GM19193 (cell line): ENCODE measurements around the gene CYSRT1.

Experiments used
- POLR2A ChIP-seq: IDR thresholded peaks from 4 replicates; pipeline ENCODE4 v1.6.1; 2011; ENCODE audit not compliant: insufficient read depth, insufficient read length; ENCODE audit errors: extremely low read depth

CYSRT1 gene

GRCh38 chr9:137224830-137225694, at the start of gene CYSRT1:
TSS of gene CYSRT1 (plus strand) at chr9:137225174. CDS start at chr9:137225622, 448 bp downstream.
- no peak for TF ChIP-seq POLR2A

GRCh38 chr9:137175345-137175961, 49.5 kb upstream of the CYSRT1 start:
- TF ChIP-seq POLR2A = no peak

- TF ChIP-seq POLR2A = peak; percentile 31
Measured at GRCh38 chr9:137176302-137177182, 48.4 kb upstream of the CYSRT1 start.

GRCh38 chr9:137178201-137178938, 46.6 kb upstream of the CYSRT1 start:
- TF ChIP-seq POLR2A = no peak

- TF ChIP-seq POLR2A = no peak
Measured at GRCh38 chr9:137178939-137179630, 45.9 kb upstream of the CYSRT1 start.

- no peak for TF ChIP-seq POLR2A
Measured at GRCh38 chr9:137179761-137180160, 45.2 kb upstream of the CYSRT1 start.

GRCh38 chr9:137180491-137180890, 44.5 kb upstream of the CYSRT1 start:
- no peak for TF ChIP-seq POLR2A

- TF ChIP-seq POLR2A = no peak
Measured at GRCh38 chr9:137181680-137182079, 43.3 kb upstream of the CYSRT1 start.

GRCh38 chr9:137182836-137183235, 42.1 kb upstream of the CYSRT1 start:
- no peak for TF ChIP-seq POLR2A

- no peak for TF ChIP-seq POLR2A
Measured at GRCh38 chr9:137183980-137184595, 40.9 kb upstream of the CYSRT1 start.

- no peak for TF ChIP-seq POLR2A
Measured at GRCh38 chr9:137184881-137185660, 39.9 kb upstream of the CYSRT1 start.

GRCh38 chr9:137185921-137186320, 39.1 kb upstream of the CYSRT1 start:
- no peak for TF ChIP-seq POLR2A

- TF ChIP-seq POLR2A = no peak
Measured at GRCh38 chr9:137186385-137186784, 38.6 kb upstream of the CYSRT1 start.
